Measurements from ENCODE around the gene LEMD3. TPM values are rescaled to one million over a fixed set of nuclear protein-coding genes. Genes with fewer than 3 reads are reported as not detected.

The LEMD3 gene
- 27.2 and 27.5 TPM in 2 replicates for total RNA-seq
- long read RNA-seq, full-length matches to known transcripts, result 9 of 19 reads
- long read RNA-seq, partial matches to known transcripts, result 2 of 19 reads
- long read RNA-seq, other reads (novel, unspliced or antisense), result 8 of 19 reads

DNA sequence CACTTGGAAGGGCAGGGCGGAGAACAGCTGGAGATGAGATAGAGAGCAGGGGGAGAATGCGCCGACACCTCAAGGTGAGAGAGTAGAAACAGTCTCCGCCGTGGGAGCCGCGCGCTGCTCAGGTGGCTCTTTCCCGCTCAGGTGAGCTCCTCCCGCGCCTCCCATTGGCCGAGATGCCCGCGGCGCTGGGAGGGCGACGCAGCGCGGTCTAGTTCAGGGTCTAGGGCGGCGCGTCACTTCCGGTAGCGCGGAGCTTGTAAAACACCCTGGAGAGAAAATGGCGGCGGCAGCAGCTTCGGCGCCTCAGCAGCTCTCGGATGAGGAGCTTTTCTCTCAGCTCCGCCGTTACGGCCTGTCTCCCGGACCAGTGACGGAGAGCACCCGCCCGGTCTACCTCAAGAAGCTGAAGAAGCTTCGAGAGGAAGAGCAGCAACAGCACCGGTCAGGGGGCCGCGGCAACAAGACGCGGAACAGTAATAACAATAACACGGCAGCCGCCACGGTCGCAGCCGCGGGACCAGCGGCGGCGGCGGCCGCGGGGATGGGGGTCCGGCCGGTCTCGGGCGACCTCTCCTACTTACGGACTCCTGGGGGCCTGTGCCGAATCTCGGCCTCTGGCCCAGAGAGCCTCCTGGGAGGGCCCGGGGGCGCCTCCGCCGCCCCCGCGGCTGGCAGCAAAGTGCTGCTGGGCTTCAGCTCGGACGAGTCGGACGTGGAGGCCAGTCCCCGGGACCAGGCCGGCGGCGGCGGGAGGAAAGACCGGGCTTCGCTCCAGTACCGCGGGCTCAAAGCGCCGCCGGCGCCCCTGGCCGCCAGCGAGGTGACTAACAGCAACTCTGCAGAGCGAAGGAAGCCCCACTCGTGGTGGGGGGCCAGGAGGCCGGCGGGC, at the start of gene LEMD3:
Gene LEMD3 (plus strand): TSS at position 264 of the 889 bp plus-strand sequence. CDS start 14 bp downstream, at position 278.
- Mint-ChIP-seq H3K4me3 (ENCODE audit: unreplicated experiment) (peak within 1 kb of the TSS; percentile 98), H3K4me1 (ENCODE audit: unreplicated experiment) (peaks cover 34% of the 10 kb centered on the region), H3K9me3 (ENCODE audit: unreplicated experiment) (no peaks in the 10 kb centered on the region), H3K27me3 (ENCODE audit: unreplicated experiment) (peaks cover 13% of the 10 kb centered on the region), H3K36me3 (ENCODE audit: unreplicated experiment) (no peaks in the 10 kb centered on the region), H3K27ac (ENCODE audit: unreplicated experiment) (peak within 1 kb of the TSS; percentile 99)
- DNase-seq (ENCODE audit: extremely low spot score, unreplicated experiment), result peak; percentile 94
- TF ChIP-seq, protein P1, sequence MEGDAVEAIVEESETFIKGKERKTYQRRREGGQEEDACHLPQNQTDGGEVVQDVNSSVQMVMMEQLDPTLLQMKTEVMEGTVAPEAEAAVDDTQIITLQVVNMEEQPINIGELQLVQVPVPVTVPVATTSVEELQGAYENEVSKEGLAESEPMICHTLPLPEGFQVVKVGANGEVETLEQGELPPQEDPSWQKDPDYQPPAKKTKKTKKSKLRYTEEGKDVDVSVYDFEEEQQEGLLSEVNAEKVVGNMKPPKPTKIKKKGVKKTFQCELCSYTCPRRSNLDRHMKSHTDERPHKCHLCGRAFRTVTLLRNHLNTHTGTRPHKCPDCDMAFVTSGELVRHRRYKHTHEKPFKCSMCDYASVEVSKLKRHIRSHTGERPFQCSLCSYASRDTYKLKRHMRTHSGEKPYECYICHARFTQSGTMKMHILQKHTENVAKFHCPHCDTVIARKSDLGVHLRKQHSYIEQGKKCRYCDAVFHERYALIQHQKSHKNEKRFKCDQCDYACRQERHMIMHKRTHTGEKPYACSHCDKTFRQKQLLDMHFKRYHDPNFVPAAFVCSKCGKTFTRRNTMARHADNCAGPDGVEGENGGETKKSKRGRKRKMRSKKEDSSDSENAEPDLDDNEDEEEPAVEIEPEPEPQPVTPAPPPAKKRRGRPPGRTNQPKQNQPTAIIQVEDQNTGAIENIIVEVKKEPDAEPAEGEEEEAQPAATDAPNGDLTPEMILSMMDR (IDR thresholded peaks at IDR 0.05), result no peak

DNA sequence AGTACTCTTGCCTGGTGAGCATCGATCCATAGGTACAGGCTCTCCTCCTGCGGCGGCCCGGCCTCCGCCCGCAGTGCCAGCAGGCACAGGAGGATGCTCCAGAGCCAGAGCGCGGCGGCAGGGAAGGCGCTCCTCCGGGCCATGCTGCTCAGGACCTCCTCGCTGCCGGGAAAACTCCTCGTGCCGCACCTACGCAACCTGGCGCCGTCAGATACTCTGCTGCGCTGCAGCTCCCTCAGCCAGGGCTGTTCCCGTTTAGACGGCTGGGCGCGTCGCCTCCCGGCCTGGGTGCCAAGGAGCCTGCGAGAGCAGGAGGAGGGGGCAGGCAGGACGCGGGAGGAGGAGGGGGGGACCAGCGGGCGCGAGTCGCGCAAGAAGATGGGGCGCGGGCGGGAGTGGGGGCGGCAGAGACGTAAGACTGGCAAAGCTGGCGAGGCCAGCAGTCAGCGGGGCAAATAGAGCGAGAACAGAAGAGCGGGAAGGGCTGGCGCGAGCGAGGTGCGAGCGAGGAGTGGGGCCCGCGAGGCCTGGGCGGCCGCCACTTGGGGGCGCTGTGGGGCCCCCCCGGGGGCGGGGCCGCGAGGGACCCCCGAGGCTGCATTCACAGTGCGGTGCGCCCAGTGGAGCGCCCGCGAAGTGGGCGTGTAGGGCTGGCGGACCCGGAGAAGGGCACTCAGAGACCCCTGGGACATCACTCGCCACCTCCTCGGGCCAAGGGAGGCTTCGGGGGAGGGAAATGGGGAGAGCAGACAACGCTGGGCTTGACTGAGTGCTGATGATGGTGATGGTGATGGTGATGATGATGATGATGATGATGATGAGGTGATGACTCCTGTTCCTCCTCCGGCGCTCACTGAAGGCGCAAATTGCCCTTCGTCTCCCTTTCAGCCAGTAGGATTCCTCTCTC, 48.1 kb upstream of the LEMD3 start, which contains the start of gene WIF1:
Gene WIF1 (minus strand): TSS at position 257 of the 907 bp plus-strand sequence. CDS start 114 bp downstream, at position 143.
- no peaks in the 10 kb centered on the region for H3K36me3 Mint-ChIP-seq (ENCODE audit: unreplicated experiment)
- no peak for DNase-seq (ENCODE audit: extremely low spot score, unreplicated experiment)

DNA sequence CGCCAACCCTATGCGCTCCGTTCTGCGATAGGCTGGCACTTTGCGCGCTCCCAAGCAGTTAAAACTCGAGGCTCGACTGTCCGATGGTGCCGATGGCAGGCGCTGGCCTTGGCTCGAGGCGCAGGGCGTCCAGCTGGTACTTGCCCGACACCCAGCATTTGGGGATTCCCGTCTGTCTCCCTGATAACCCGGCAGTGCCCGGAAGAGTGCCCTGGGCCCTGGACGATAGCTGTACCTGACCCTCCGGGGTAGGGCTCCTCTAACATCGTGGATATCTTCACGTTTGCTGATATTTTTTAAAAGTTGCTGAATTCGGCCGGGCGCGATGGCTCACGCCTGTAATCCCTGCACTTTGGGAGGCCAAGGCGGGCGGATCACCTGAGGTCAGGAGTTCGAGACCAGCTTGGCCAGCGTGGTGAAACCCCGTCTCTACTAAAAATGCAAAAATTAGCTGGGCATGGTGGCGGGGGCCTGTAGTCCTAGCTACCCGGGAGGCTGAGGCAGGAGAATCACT, 47.4 kb upstream of the LEMD3 start:
- H3K27me3 Mint-ChIP-seq (ENCODE audit: unreplicated experiment), result peaks cover 48% of the 10 kb centered on the region
- TF ChIP-seq, protein P1 (IDR thresholded peaks at IDR 0.05), result no peak

More for the DNA sequence above, 48.1 kb upstream of the LEMD3 start, which contains the start of gene WIF1:
- no peak within 1 kb of the TSS for H3K27ac Mint-ChIP-seq (ENCODE audit: unreplicated experiment)
- TF ChIP-seq, protein P1 (IDR thresholded peaks at IDR 0.05), result peak; percentile 43
- peaks cover 7% of the 10 kb centered on the region for H3K4me1 Mint-ChIP-seq (ENCODE audit: unreplicated experiment)
- H3K4me3 Mint-ChIP-seq (ENCODE audit: unreplicated experiment), result peak within 1 kb of the TSS; percentile 10
- H3K27me3 Mint-ChIP-seq (ENCODE audit: unreplicated experiment), result peaks cover 53% of the 10 kb centered on the region
- no peaks in the 10 kb centered on the region for H3K9me3 Mint-ChIP-seq (ENCODE audit: unreplicated experiment)

DNA sequence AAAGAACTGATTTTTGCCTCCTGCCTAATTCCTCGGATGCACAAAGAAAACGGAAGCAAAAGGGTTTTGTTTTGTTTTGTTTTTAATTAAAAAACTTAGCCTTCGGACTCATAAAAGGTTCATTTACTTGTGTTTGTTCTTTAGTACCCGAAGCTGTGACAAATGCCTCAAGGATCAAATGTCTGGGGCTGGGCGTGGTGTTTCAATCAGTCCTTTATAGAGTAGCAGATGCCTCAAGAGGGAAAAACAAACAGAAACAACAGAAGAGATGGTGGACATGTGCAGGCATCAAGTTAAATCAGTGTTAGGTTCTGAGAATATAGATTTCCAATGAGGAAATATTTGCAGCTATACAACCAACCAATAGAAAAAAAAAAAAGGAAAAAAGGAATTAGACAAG, 46.7 kb upstream of the LEMD3 start:
- no peak overlapping the region for H3K4me3 Mint-ChIP-seq (ENCODE audit: unreplicated experiment)
- H3K27ac Mint-ChIP-seq (ENCODE audit: unreplicated experiment), result no peak overlapping the region
- TF ChIP-seq, protein P1 (IDR thresholded peaks at IDR 0.05), result no peak
- peaks cover 7% of the 10 kb centered on the region for H3K4me1 Mint-ChIP-seq (ENCODE audit: unreplicated experiment)
- H3K36me3 Mint-ChIP-seq (ENCODE audit: unreplicated experiment), result no peaks in the 10 kb centered on the region
- peaks cover 42% of the 10 kb centered on the region for H3K27me3 Mint-ChIP-seq (ENCODE audit: unreplicated experiment)
- no peak for DNase-seq (ENCODE audit: extremely low spot score, unreplicated experiment)
- H3K9me3 Mint-ChIP-seq (ENCODE audit: unreplicated experiment), result no peaks in the 10 kb centered on the region

More for the DNA sequence above, 47.4 kb upstream of the LEMD3 start:
- DNase-seq (ENCODE audit: extremely low spot score, unreplicated experiment), result no peak
- Mint-ChIP-seq H3K27ac (ENCODE audit: unreplicated experiment) (no peak overlapping the region), H3K4me1 (ENCODE audit: unreplicated experiment) (peaks cover 7% of the 10 kb centered on the region), H3K36me3 (ENCODE audit: unreplicated experiment) (no peaks in the 10 kb centered on the region), H3K9me3 (ENCODE audit: unreplicated experiment) (no peaks in the 10 kb centered on the region), H3K4me3 (ENCODE audit: unreplicated experiment) (no peak overlapping the region)
